Endothelial cell of umbilical vein (primary cell): ENCODE results near the gene OSBPL10. TPM values are rescaled to one million over a fixed set of nuclear protein-coding genes. Genes with fewer than 3 reads are reported as not detected.

Source experiments
- BruUV-seq: library from RNA; stranded (reverse); fragments of 400-500 nt; replicated peaks from 2 replicates; lab custom pipeline; 2021; lab: Mats Ljungman, UMichigan
- CTCF ChIA-PET: fragments of 300-600, 350-600 bp; sonication (Branson Sonifier 250); formaldehyde crosslinking; loops from one replicate; lab custom pipeline; 2021; ENCODE audit warnings: antibody characterized with exemption, inconsistent platforms; lab: Charles Lee
- POLR2A ChIA-PET: fragments of 300-600, 350-600 bp; sonication (Branson Sonifier 250); formaldehyde crosslinking; loops from one replicate; lab custom pipeline; 2021; ENCODE audit warnings: antibody characterized with exemption, inconsistent platforms; lab: Charles Lee
- DNase-seq: peaks from one replicate; pipeline ENCODE4 v3.0.0-alpha.2; 2011; ENCODE audit warnings: low read depth, low spot score
- FAIRE-seq: peaks from 2 replicates; lab custom pipeline; 2011; peaks lifted over from hg19 to GRCh38; lab: Jason Lieb, UNC
- H2AFZ ChIP-seq: 2 replicates; pipeline ENCODE4 v1.6.0; 2012; ENCODE audit warnings: low read depth, low read length, control low read depth, inconsistent platforms
- H3K27ac ChIP-seq: 2 replicates; pipeline ENCODE4 v1.5.1; 2011; ENCODE audit warnings: low read depth, mild to moderate bottlenecking, control low read depth, low read length, moderate library complexity; ENCODE audit not compliant: insufficient read depth
- H3K27me3 ChIP-seq, 2 experiments: 2 replicates each; pipeline versions ENCODE4 v1.6.0 to v1.6.1; 2011; ENCODE audit warnings: low read length in 2 of 2, mixed read lengths in 1 of 2; ENCODE audit not compliant: control insufficient read depth in 2 of 2, insufficient read depth in 2 of 2
- H3K36me3 ChIP-seq, 2 experiments: 2 replicates in 1 of 2; 3 replicates in 1 of 2; pipeline ENCODE4 v1.5.1; 2011; ENCODE audit warnings: low read length in 2 of 2, mild to moderate bottlenecking in 1 of 2, moderate library complexity in 1 of 2; ENCODE audit not compliant: control insufficient read depth in 2 of 2, insufficient read depth in 2 of 2; ENCODE audit errors: extremely low read depth in 1 of 2
- H3K4me1 ChIP-seq: 3 replicates; pipeline ENCODE4 v1.5.1; 2011; ENCODE audit warnings: mild to moderate bottlenecking, low read length; ENCODE audit not compliant: control insufficient read depth, insufficient read depth; ENCODE audit errors: extremely low read depth
- H3K4me2 ChIP-seq: 2 replicates; pipeline ENCODE4 v1.6.1; 2011; ENCODE audit warnings: low read length, control low read depth, mixed read lengths; ENCODE audit not compliant: insufficient read depth
- H3K4me3 ChIP-seq, 3 experiments: fragments of 200-600 bp in 1 of 3; sonication (generic), shearing (Covaris generic) in 1 of 3; replicated peaks in 1 of 3; 2 replicates each; pipeline ENCODE4 v1.5.1; 2011 to 2016; ENCODE audit warnings: control low read depth in 3 of 3, low read length in 3 of 3, mild to moderate bottlenecking in 2 of 3, inconsistent platforms in 1 of 3, low read depth in 1 of 3, moderate library complexity in 1 of 3; ENCODE audit not compliant: insufficient read depth in 1 of 3
- H3K79me2 ChIP-seq: 2 replicates; pipeline ENCODE4 v1.6.0; 2012; ENCODE audit warnings: low read length, inconsistent platforms; ENCODE audit not compliant: control insufficient read depth, insufficient read depth
- H3K9ac ChIP-seq: replicated peaks from 2 replicates; pipeline ENCODE3; 2011; ENCODE audit warnings: low read length, control low read depth; ENCODE audit not compliant: insufficient read depth; ENCODE audit errors: extremely low read depth
- H3K9me1 ChIP-seq: replicated peaks from 3 replicates; pipeline ENCODE4 v1.6.0; 2011; ENCODE audit warnings: mild to moderate bottlenecking, low read length; ENCODE audit not compliant: control insufficient read depth, insufficient read depth; ENCODE audit errors: extremely low read depth
- H3K9me3 ChIP-seq: replicated peaks from 2 replicates; pipeline ENCODE4 v1.5.1; 2012; ENCODE audit warnings: low read length, inconsistent platforms; ENCODE audit not compliant: control insufficient read depth, insufficient read depth
- H4K20me1 ChIP-seq: replicated peaks from 2 replicates; pipeline ENCODE3; 2011; ENCODE audit warnings: mild to moderate bottlenecking, low read length; ENCODE audit not compliant: control insufficient read depth, insufficient read depth; ENCODE audit errors: extremely low read depth
- CTCF ChIP-seq, 2 donors: IDR thresholded peaks; 1 replicate in 1 of 2; 2 replicates in 1 of 2; pipeline ENCODE4 v1.5.1; 2011; ENCODE audit warnings: low read length in 2 of 2, mild to moderate bottlenecking in 2 of 2, moderate library complexity in 2 of 2, control low read depth in 1 of 2, inconsistent platforms in 1 of 2, low read depth in 1 of 2; ENCODE audit not compliant: insufficient read depth in 1 of 2; ENCODE audit errors: extremely low read depth in 1 of 2
- EZH2 ChIP-seq: IDR thresholded peaks from 2 replicates; pipeline ENCODE4 v1.6.1; 2012; ENCODE audit warnings: borderline replicate concordance, low read depth, mild to moderate bottlenecking, moderate library complexity, low read length, inconsistent platforms; ENCODE audit not compliant: severe bottlenecking
- FOS ChIP-seq: IDR thresholded peaks from 2 replicates; pipeline ENCODE4 v1.6.1; 2011; ENCODE audit warnings: mild to moderate bottlenecking, low read length, moderate library complexity, borderline replicate concordance; ENCODE audit not compliant: insufficient read depth
- GATA2 ChIP-seq: IDR thresholded peaks from 2 replicates; pipeline ENCODE4 v1.7.0; 2011; ENCODE audit warnings: low read depth, mild to moderate bottlenecking, moderate library complexity, mixed read lengths, low read length; ENCODE audit not compliant: insufficient read length, insufficient read depth
- JUN ChIP-seq: IDR thresholded peaks from 2 replicates; pipeline ENCODE4 v1.6.1; 2011; ENCODE audit warnings: borderline replicate concordance, low read depth; ENCODE audit not compliant: insufficient read length, insufficient read depth
- MYC ChIP-seq: IDR thresholded peaks from one replicate; pipeline ENCODE4 v1.6.1; 2011; ENCODE audit warnings: mild to moderate bottlenecking, low read depth, low read length
- POLR2A ChIP-seq: IDR thresholded peaks from 2 replicates; pipeline ENCODE4 v1.6.1; 2012; ENCODE audit warnings: low read depth, mild to moderate bottlenecking, control low read depth, low read length
- POLR2AphosphoS5 ChIP-seq: IDR thresholded peaks from 2 replicates; pipeline ENCODE4 v1.6.1; 2012; ENCODE audit warnings: low read depth, mild to moderate bottlenecking, control low read depth, low read length, moderate library complexity; ENCODE audit not compliant: insufficient read depth
- dilution Hi-C: fragments of 300-500 bp; cut with MboI; formaldehyde crosslinking; loops from one replicate; pipeline ENCODE4 v1.15.0; 2019; ENCODE audit warnings: low sequenced_read_pairs; ENCODE audit not compliant: extremely low pct_ligation_motif_present
- intact Hi-C: fragments of 100-400 bp; cut with micrococcal nuclease; formaldehyde crosslinking; loops from one replicate; pipeline ENCODE4 v1.10.0; 2022
- polyA plus RNA-seq, 4 experiments: library from polyadenylated mRNA; depleted of rRNA in 3 of 4; stranded (reverse) in 3 of 4; unstranded in 1 of 4; fragments of >200 nt; gene quantifications; 2 replicates each; pipeline versions ENCODE4 v1.2.1 to v1.2.3, GENCODE V29; 2011 to 2012; ENCODE audit warnings: missing spikeins in 1 of 4
- total RNA-seq: library from RNA; stranded (reverse); gene quantifications from 2 replicates; pipeline ENCODE4 v1.2.3, GENCODE V29; 2021
- TF ChIP-seq, protein P1 (sequence below): IDR thresholded peaks from 2 replicates; pipeline ENCODE4 v1.6.1; 2011; ENCODE audit not compliant: insufficient read depth, insufficient read length

Gene OSBPL10
- total and polyA plus RNA-seq, 2 donors (not counting 3 experiments of a cell fraction or from before 2014, with no cell fraction given) = 10.8 to 47.6 TPM

DNA sequence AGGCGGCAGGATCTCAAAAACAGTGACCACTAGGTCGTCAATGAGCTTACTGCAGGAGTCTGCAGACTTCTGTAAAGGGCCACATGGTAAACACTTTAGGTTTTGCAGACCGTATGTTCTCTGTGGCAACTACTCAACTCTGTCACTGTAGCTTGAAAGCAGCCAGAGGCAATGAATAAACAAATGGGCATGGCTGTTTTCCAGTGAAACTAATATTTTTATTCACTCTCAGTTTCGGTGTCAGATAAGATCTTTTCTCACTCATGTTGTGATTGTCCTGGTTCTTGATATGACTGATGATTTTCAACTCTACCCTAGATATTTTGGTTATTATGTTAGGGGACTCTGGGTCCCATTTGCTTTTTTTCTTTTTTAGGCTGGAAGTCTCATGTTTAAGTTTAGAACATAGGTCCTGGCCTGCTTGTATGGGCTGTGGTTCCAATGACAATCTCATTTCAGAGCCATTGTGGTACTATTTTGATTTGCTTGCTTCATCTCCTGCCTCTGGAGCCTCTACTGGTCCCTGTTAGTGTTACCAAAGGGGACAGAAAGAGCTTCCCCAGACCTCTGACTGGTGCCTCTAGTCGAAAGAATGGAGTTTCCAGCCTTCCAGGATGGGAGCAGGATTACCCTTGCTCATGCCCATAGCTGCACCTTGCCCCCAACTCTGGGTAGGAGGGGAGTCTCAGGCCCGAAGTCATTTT, 226.3 kb downstream of the OSBPL10 start:
- Histone ChIP-seq H3K9ac (no peak overlapping the region), H3K9me1 (no peaks in the 10 kb centered on the region), H3K79me2 (no peaks in the 10 kb centered on the region), H3K4me3 (no peak overlapping the region), H4K20me1 (no peaks in the 10 kb centered on the region), H2AFZ (no peak overlapping the region), H3K9me3 (no peaks in the 10 kb centered on the region), H3K27ac (no peak overlapping the region), H3K4me2 (no peak overlapping the region), H3K4me1 (no peaks in the 10 kb centered on the region), H3K27me3 (no peaks in the 10 kb centered on the region), H3K36me3 (no peaks in the 10 kb centered on the region)
- CTCF ChIA-PET = no interaction called here
- no peak for DNase-seq
- BruUV-seq = no TSS peak
- intact Hi-C loops (no loop called here), dilution Hi-C loops (no loop called here)
- POLR2A ChIA-PET = no interaction called here
- no peak for FAIRE-seq
- TF ChIP-seq POLR2A (no peak), FOS (no peak), MYC (no peak), GATA2 (no peak), JUN (no peak), POLR2AphosphoS5 (no peak), CTCF (IDR thresholded peaks at IDR 0.05; ENCODE audit: extremely low read depth in 1 of 2, insufficient read depth in 1 of 2, low read depth in 1 of 2, low read length in 2 of 2) (no peak), EZH2 (no peak)
- TF ChIP-seq, protein P1, sequence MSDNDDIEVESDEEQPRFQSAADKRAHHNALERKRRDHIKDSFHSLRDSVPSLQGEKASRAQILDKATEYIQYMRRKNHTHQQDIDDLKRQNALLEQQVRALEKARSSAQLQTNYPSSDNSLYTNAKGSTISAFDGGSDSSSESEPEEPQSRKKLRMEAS = no peak
